Measurements from ENCODE around the gene SPRY4. TPM values are rescaled to one million over a fixed set of nuclear protein-coding genes. Genes with fewer than 3 reads are reported as not detected.

SPRY4 gene
- total and polyA plus RNA-seq, 4 donors: 8.1 to 67.9 (median 35.7) TPM

DNA sequence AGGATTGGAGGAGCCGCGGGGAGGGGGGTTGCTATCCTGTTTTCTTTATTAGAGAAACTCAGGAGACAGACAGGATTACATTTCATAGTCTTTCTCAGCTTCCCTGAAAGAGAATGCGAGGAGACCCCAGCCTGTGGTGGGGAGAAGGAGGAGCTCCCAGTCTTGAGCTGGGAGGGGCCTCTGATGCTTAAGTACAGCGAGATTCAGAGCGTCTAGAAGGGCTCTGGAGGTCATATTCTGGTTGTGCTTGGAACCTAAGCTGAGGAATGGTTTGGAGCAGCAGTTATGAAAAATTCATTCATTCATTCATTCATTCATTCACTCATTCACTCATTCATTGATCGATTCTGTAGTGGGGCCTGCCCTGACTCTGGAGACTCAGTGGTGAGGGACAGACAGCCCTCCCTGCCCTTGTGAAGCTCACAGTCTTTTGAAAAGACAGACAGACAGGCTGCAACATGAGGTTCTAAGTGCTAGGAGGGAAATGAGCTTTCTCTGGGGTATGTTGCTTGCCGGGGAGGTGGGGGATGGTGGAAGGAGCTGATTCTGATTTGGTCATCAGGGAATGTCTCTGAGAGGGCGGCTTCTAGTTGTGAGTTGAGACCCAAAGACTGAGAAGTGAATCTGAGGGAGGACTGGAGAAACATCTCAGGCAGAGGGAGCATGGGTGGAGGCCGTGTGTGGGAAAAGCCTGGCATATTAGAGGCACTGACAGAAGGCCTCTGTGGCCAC is 2.5 kb upstream of the SPRY4 start:
- peak in 1 of 2 donors; percentile 55 for DNase-seq

DNA sequence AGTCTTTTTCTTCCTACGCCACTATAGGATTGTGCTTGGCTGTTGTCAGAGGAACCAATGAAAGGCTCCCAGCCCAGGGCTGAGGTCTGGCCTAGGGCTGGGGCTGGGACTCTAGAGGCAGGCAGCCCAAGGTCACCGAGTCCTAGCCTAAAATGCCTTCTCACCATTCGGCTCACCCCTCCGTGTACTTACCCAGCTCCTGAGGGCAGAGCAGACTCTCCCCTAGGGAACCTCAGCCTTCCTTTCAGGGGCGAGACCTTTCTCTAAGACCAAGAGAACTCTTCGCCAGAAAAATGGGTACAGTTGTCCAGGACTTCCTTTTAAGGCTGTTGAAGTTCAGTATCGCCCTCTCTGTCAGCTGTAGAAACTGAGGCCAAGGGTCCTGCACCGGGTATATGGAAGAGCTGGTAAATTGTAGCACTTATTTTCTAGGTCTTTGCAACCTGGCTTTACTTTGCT is 1.7 kb upstream of the SPRY4 start:
- intact Hi-C loops (cut with DNase I): loop anchor here in 1 of 2 donors (5.0 kb wide), 1 partner anchor 221 kb away; no protein-coding TSS in a partner anchor
- no peaks in the 10 kb centered on the region for H3K27me3 ChIP-seq (ENCODE audit: control insufficient read depth in 1 of 2, insufficient read depth in 2 of 2, low read length in 1 of 2)
- WGBS, 2 donors: 47 to 59% methylated on average over 8 of the region's 8 CpGs
- no peak overlapping the region for H3K4me3 ChIP-seq (ENCODE audit: low read length in 2 of 2)
- H3K9me3 ChIP-seq (ENCODE audit: control insufficient read depth, low read length): no peaks in the 10 kb centered on the region
- no peaks in the 10 kb centered on the region for H3K36me3 ChIP-seq (ENCODE audit: control insufficient read depth in 1 of 2, insufficient read depth in 2 of 2, low read length in 1 of 2)
- ATAC-seq (ENCODE audit: low FRiP score) (no peak), DNase-seq (no peak)
- H3K27ac ChIP-seq (ENCODE audit: low read depth in 1 of 2, low read length in 2 of 2): peak overlapping the region in 1 of 2 donors; percentile 35
- H3K4me1 ChIP-seq (ENCODE audit: control insufficient read depth in 1 of 2, insufficient read depth in 2 of 2, low read length in 2 of 2): no peaks in the 10 kb centered on the region

More for the DNA sequence above, 2.5 kb upstream of the SPRY4 start:
- intact Hi-C loops (cut with DNase I): loop anchor here in 1 of 2 donors (5.0 kb wide), 1 partner anchor 220 kb away; no protein-coding TSS in a partner anchor
- no peak overlapping the region for H3K27ac ChIP-seq (ENCODE audit: low read depth in 1 of 2, low read length in 2 of 2)
- no peak overlapping the region for H3K4me3 ChIP-seq (ENCODE audit: low read length in 2 of 2)
- no peak for ATAC-seq (ENCODE audit: low FRiP score)
- H3K9me3 ChIP-seq (ENCODE audit: control insufficient read depth, low read length): no peaks in the 10 kb centered on the region
- no peaks in the 10 kb centered on the region for H3K36me3 ChIP-seq (ENCODE audit: control insufficient read depth in 1 of 2, insufficient read depth in 2 of 2, low read length in 1 of 2)
- no peaks in the 10 kb centered on the region for H3K4me1 ChIP-seq (ENCODE audit: control insufficient read depth in 1 of 2, insufficient read depth in 2 of 2, low read length in 2 of 2)
- no peaks in the 10 kb centered on the region for H3K27me3 ChIP-seq (ENCODE audit: control insufficient read depth in 1 of 2, insufficient read depth in 2 of 2, low read length in 1 of 2)
- WGBS, 2 donors: 69 to 74% methylated on average over 9 of the region's 9 CpGs

DNA sequence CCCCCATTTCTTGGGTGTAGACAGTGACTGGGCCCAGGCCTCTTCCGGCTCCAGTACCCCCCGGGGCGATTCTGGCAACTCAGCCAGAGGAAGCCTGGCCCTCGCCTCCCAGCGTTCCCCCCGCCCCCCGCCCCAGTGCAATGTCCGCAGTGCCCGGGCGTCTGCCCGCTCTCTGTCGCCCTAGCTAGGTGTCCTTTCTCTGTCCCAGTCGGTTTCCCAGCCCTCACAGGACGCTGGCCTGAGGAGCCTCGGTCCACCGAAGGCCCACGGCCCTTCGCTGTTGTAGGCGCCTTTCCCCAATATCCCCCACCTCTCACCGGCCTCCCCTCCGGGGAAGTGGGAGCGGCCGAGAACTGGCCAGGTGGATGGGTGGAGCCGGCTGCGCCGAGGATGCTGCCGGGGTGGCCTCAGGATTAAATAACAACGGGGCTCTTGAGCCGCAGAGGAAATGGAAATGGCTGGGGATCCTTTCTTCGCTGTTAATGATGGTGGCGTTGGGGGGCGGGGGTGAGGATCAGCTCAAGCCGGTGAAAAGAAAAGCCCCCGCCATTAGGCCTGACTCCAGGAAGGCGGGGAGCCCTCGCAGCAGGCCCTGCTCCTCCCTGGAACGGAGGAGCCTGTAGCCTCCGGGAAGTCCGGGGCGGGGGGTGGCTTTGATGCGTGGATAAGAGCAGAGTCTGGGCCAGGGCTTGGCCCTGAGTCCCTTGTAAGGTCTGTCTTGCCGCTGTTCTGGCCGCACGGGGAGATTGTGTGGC is 1.1 kb upstream of the SPRY4 start:
- intact Hi-C loops (cut with DNase I): loop anchor here in 1 of 2 donors (2.0 to 5.0 kb wide), 2 partner anchors 77 to 221 kb away; no protein-coding TSS in a partner anchor
- ATAC-seq (ENCODE audit: low FRiP score) (no peak), DNase-seq (peak in 1 of 2 donors; percentile 77)
- WGBS, 2 donors: 14 to 16% methylated on average over 43 to 44 of the region's 44 CpGs
- peak overlapping the region; percentile 29 to 72 for H3K4me3 ChIP-seq (ENCODE audit: low read length in 2 of 2)
- peak overlapping the region in 1 of 2 donors; percentile 35 for H3K27ac ChIP-seq (ENCODE audit: low read depth in 1 of 2, low read length in 2 of 2)
- no peaks in the 10 kb centered on the region for H3K27me3 ChIP-seq (ENCODE audit: control insufficient read depth in 1 of 2, insufficient read depth in 2 of 2, low read length in 1 of 2)
- no peaks in the 10 kb centered on the region for H3K36me3 ChIP-seq (ENCODE audit: control insufficient read depth in 1 of 2, insufficient read depth in 2 of 2, low read length in 1 of 2)
- peaks cover 0 to 3% of the 10 kb centered on the region in 2 donors for H3K4me1 ChIP-seq (ENCODE audit: control insufficient read depth in 1 of 2, insufficient read depth in 2 of 2, low read length in 2 of 2)
- H3K9me3 ChIP-seq (ENCODE audit: control insufficient read depth, low read length): no peaks in the 10 kb centered on the region

DNA sequence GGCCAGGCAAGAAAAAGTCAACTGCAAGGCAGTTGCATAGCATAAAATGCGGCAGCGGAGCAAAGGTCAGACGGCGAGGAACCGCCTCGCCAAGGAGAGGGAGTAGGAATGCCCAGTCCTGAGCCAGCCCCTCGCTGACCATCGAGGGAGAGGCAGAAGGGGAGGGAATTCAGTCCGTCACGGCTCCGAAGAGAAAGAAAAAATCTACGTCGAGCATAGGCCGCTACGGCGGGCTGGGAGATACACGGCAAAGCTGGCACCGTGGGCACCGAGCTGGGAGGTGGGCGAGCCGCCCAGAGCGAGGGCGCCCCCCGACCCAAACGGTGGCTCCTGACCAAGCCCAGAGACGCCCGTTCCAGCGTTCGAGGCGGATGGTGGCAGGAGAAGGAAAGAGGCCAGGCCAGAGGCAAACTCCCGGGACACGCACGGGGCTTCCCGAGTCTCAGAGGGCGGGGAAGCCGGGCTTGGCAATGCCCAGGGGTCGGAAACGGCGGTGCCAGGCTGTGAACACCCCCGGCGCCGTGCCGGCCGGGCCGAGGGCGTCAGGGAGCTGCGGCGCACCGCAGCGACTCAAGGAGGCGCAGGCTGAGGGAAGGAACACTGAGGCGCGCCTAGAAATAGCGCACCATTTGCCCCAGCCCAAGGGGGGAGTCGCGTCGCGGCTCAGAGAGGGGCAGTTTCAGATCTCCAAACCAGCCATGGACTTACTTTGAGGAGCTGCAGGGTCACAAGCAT is 518 bp downstream of the SPRY4 start:
- Histone ChIP-seq H3K4me1 (ENCODE audit: control insufficient read depth in 1 of 2, insufficient read depth in 2 of 2, low read length in 2 of 2) (peaks cover 0 to 14% of the 10 kb centered on the region in 2 donors), H3K36me3 (ENCODE audit: control insufficient read depth in 1 of 2, insufficient read depth in 2 of 2, low read length in 1 of 2) (no peaks in the 10 kb centered on the region), H3K9me3 (ENCODE audit: control insufficient read depth, low read length) (no peaks in the 10 kb centered on the region), H3K27ac (ENCODE audit: low read depth in 1 of 2, low read length in 2 of 2) (peak overlapping the region; percentile 85 to 99), H3K27me3 (ENCODE audit: control insufficient read depth in 1 of 2, insufficient read depth in 2 of 2, low read length in 1 of 2) (no peaks in the 10 kb centered on the region), H3K4me3 (ENCODE audit: low read length in 2 of 2) (peak overlapping the region; percentile 63 to 90)
- ATAC-seq (ENCODE audit: low FRiP score): peak; percentile 72
- intact Hi-C loops (cut with DNase I): loop anchor here (2.0 to 5.0 kb wide), 4 partner anchors 33 to 223 kb away; no protein-coding TSS in a partner anchor
- WGBS, 2 donors: 0 to 1% methylated on average over 53 to 58 of the region's 58 CpGs
- DNase-seq: peak; percentile 67 to 83

DNA sequence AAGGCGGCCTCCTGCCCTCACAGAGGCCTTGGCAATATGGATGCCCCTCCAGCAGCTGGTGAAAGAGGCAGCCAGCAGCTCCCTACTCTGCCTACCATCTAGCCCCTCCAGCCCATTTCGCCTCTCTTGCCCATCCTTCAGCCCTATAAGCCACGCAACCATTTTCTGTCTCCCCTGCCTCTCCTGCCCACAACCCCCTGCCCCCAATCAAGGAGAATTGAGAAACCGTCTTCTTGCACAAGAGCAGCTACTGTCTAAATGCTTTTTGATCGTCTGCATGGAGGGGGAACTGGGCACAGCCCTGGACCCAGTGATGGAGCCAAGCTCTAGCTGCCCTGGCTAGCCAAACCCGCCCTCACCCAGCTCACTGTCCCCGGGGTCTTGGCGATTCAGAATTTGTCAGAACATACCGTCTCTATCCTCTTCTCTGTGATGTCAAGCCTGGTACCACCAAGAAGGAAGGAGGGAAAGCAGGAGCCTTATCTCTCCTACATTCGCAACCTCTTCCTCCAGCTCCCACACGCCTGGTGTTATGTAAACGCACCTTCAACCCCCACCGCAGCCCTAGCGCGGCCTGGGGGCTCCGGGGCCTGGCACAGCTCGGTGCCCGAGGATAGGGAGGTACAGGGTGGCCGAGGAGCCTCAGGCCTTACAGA is 1.2 kb downstream of the SPRY4 start:
- no peak for DNase-seq
- 10 to 12% methylated on average over 19 of the region's 19 CpGs for WGBS, 2 donors
- Histone ChIP-seq H3K9me3 (ENCODE audit: control insufficient read depth, low read length) (no peaks in the 10 kb centered on the region), H3K27me3 (ENCODE audit: control insufficient read depth in 1 of 2, insufficient read depth in 2 of 2, low read length in 1 of 2) (no peaks in the 10 kb centered on the region), H3K4me3 (ENCODE audit: low read length in 2 of 2) (peak overlapping the region; percentile 63 to 90), H3K4me1 (ENCODE audit: control insufficient read depth in 1 of 2, insufficient read depth in 2 of 2, low read length in 2 of 2) (peaks cover 0 to 17% of the 10 kb centered on the region in 2 donors), H3K27ac (ENCODE audit: low read depth in 1 of 2, low read length in 2 of 2) (peak overlapping the region; percentile 85 to 99), H3K36me3 (ENCODE audit: control insufficient read depth in 1 of 2, insufficient read depth in 2 of 2, low read length in 1 of 2) (no peaks in the 10 kb centered on the region)
- intact Hi-C loops (cut with DNase I): loop anchor here (2.0 to 5.0 kb wide), 4 partner anchors 34 to 224 kb away; no protein-coding TSS in a partner anchor
- no peak for ATAC-seq (ENCODE audit: low FRiP score)

DNA sequence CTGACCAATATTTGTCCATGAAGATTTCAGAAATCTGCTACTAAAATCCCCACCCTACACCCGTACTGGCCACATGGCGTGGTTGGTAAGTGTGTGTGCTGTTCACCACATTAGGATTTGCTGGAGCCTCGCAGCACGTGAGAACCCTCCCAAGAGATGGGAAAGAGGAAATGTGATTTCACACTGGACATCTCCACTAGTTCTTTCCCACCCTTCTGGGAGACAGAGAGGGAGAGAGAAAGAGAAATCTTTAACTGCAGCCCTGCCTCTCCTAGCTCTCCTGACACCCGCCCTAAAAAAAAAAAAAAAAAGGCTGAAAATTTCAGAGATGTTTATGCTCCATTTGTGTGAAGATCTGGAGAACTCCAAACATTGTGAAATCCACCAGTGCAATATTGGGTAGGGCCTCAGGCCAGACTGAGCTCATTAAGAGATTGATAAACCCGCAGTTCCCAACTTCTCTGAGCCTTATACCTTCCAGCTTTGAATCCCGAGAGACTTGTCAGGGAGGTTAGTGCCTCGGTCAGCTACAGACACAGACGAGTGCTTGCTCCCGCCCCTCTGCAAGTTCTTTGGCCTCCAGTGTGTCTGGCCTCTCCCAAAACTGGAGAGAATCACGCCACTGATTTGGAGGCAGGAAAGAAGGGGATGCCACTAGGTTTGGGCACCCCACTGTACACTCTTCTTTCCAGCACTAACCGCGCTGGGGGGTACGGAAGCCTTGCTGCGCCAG is 1.9 kb downstream of the SPRY4 start:
- Histone ChIP-seq H3K4me3 (ENCODE audit: low read length in 2 of 2) (peak overlapping the region; percentile 63 to 90), H3K27me3 (ENCODE audit: control insufficient read depth in 1 of 2, insufficient read depth in 2 of 2, low read length in 1 of 2) (no peaks in the 10 kb centered on the region)

DNA sequence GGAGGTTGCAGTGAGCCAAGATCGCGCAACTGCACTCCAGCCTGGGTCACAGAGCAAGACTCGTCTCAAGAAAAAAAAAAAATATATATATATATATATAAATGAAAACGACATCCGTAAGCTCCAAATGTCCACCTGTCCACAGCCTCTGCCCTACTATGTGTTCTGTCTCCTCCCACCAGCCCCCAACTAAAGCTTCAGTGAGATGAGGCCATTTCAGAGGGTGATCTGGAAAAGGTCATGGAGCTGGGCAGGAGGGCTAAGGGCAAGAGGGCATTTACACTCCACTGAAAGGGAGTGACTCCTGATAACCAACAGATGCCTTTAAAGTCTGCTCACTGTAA is 2.4 kb downstream of the SPRY4 start:
- Histone ChIP-seq H3K9me3 (ENCODE audit: control insufficient read depth, low read length) (no peaks in the 10 kb centered on the region), H3K4me1 (ENCODE audit: control insufficient read depth in 1 of 2, insufficient read depth in 2 of 2, low read length in 2 of 2) (peaks cover 0 to 17% of the 10 kb centered on the region in 2 donors), H3K4me3 (ENCODE audit: low read length in 2 of 2) (peak overlapping the region; percentile 63 to 90), H3K27me3 (ENCODE audit: control insufficient read depth in 1 of 2, insufficient read depth in 2 of 2, low read length in 1 of 2) (no peaks in the 10 kb centered on the region), H3K36me3 (ENCODE audit: control insufficient read depth in 1 of 2, insufficient read depth in 2 of 2, low read length in 1 of 2) (no peaks in the 10 kb centered on the region), H3K27ac (ENCODE audit: low read depth in 1 of 2, low read length in 2 of 2) (peak overlapping the region in 1 of 2 donors; percentile 67)
- intact Hi-C loops (cut with DNase I): loop anchor here (5.0 kb wide), 3 partner anchors 35 to 225 kb away; no protein-coding TSS in a partner anchor
- DNase-seq (no peak), ATAC-seq (ENCODE audit: low FRiP score) (no peak)
- 68 to 73% methylated on average over 5 of the region's 5 CpGs for WGBS, 2 donors

More for the DNA sequence above, 1.9 kb downstream of the SPRY4 start:
- Histone ChIP-seq H3K9me3 (ENCODE audit: control insufficient read depth, low read length) (no peaks in the 10 kb centered on the region), H3K4me1 (ENCODE audit: control insufficient read depth in 1 of 2, insufficient read depth in 2 of 2, low read length in 2 of 2) (peaks cover 0 to 17% of the 10 kb centered on the region in 2 donors), H3K27ac (ENCODE audit: low read depth in 1 of 2, low read length in 2 of 2) (peak overlapping the region; percentile 85 to 99), H3K36me3 (ENCODE audit: control insufficient read depth in 1 of 2, insufficient read depth in 2 of 2, low read length in 1 of 2) (no peaks in the 10 kb centered on the region)
- WGBS, 2 donors: 27 to 28% methylated on average over 15 of the region's 15 CpGs
- DNase-seq: peak in 1 of 2 donors; percentile 60
- intact Hi-C loops (cut with DNase I): loop anchor here (5.0 kb wide), 3 partner anchors 34 to 224 kb away; no protein-coding TSS in a partner anchor
- peak; percentile 1 for ATAC-seq (ENCODE audit: low FRiP score)

All from aorta (tissue), 5 donors.